NOMO-1 treated with dmso at 0.1 percent for 144 hours (cell line): ENCODE data around the gene HELZ.
"Not testable (repeated sequence)": the region's sequence is repeated elsewhere in the genome, so short reads cannot be mapped to it uniquely, and the experiment has no call there.

ENCODE experiments used
- DNase-seq: peaks from one replicate; lab custom pipeline; 2025; ENCODE audit not compliant: unreplicated experiment; lab: John Stamatoyannopoulos, UW

The HELZ gene

GRCh38 chr17:67054011-67054591, 190.9 kb downstream of the HELZ start:
- no peak for DNase-seq

- no peak for DNase-seq
Observed at GRCh38 chr17:67053438-67054000, 191.5 kb downstream of the HELZ start.

GRCh38 chr17:67052720-67053437, 192.1 kb downstream of the HELZ start:
- no peak for DNase-seq

- no peak for DNase-seq
Observed at GRCh38 chr17:67051837-67052236, 193.2 kb downstream of the HELZ start.

- DNase-seq, result no peak
Observed at GRCh38 chr17:67051155-67051538, 193.8 kb downstream of the HELZ start.

- no peak for DNase-seq
Observed at GRCh38 chr17:67050471-67051154, 194.4 kb downstream of the HELZ start.

GRCh38 chr17:67050066-67050465, 194.9 kb downstream of the HELZ start:
- DNase-seq, result no peak

GRCh38 chr17:67049025-67049739, 195.8 kb downstream of the HELZ start:
- DNase-seq, result no peak

GRCh38 chr17:67047382-67047781, 197.6 kb downstream of the HELZ start:
- no peak for DNase-seq

- no peak for DNase-seq
Observed at GRCh38 chr17:67046398-67046797, 198.6 kb downstream of the HELZ start.

- no peak for DNase-seq
Observed at GRCh38 chr17:67044940-67045339, 200.1 kb downstream of the HELZ start.

GRCh38 chr17:67044016-67044772, 200.8 kb downstream of the HELZ start, which contains the start of gene CACNG1:
CACNG1 (plus strand) TSS chr17:67044554; CDS start chr17:67044661, 107 bp downstream.
- DNase-seq, result no peak

- DNase-seq, result no peak
Observed at GRCh38 chr17:67043283-67043682, 201.7 kb downstream of the HELZ start.

GRCh38 chr17:67041941-67042899, 202.8 kb downstream of the HELZ start:
- no peak for DNase-seq

GRCh38 chr17:67041531-67041930, 203.5 kb downstream of the HELZ start:
- DNase-seq, result no peak

GRCh38 chr17:67041119-67041518, 203.9 kb downstream of the HELZ start:
- not testable (repeated sequence) for DNase-seq

- no peak for DNase-seq
Observed at GRCh38 chr17:67040652-67041051, 204.3 kb downstream of the HELZ start.

- DNase-seq, result no peak
Observed at GRCh38 chr17:67038861-67039365, 206.1 kb downstream of the HELZ start.
